Activated T-helper 9 cell treated with anti-CD3 and anti-CD28 coated beads, Interleukin-2, amount 50 U/mL, for 16 hours (primary cell): Measurements from ENCODE around the gene TSSK3.

Experiments
- DNase-seq: peaks from one replicate; pipeline ENCODE4 v3.0.0-alpha.2; 2020; ENCODE audit warnings: low read depth

Gene TSSK3

GRCh38 chr1:32362474-32363313, at the start of gene TSSK3, which contains the start of gene FAM229A:
Gene TSSK3, plus strand, starts transcription at chr1:32362539. Its CDS starts 163 bp downstream, at chr1:32362702.
Gene FAM229A, minus strand, starts transcription at chr1:32362485. Its CDS starts 394 bp downstream, at chr1:32362091.
- DNase-seq, result no peak

DNA sequence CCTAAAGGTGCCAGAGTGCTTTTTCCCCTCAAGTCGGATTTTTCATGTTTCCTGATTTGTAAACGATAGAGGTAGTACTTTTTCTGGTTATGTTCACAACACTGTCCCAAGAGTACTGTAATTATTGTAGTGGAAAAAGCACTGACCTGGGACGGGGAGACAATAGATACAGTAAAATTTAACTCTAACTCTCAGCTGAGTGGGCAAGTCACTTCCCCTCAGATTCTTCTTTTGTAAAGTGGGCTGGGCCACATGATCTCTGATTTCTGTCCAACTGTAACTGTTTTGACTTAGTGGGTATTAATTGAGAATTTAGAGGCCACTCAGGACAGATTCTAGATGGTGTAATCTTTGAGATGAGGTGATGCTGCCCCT, 45.4 kb upstream of the TSSK3 start:
- no peak for DNase-seq

GRCh38 chr1:32318127-32318869, 44.0 kb upstream of the TSSK3 start:
- no peak for DNase-seq

GRCh38 chr1:32321712-32322291, 40.5 kb upstream of the TSSK3 start:
- no peak for DNase-seq

GRCh38 chr1:32327204-32327603, 35.1 kb upstream of the TSSK3 start:
- DNase-seq, result no peak

- no peak for DNase-seq
Observed at GRCh38 chr1:32329931-32330466, 32.3 kb upstream of the TSSK3 start.

GRCh38 chr1:32330558-32331151, 31.7 kb upstream of the TSSK3 start:
- no peak for DNase-seq

GRCh38 chr1:32331549-32331948, 30.8 kb upstream of the TSSK3 start:
- no peak for DNase-seq

DNA sequence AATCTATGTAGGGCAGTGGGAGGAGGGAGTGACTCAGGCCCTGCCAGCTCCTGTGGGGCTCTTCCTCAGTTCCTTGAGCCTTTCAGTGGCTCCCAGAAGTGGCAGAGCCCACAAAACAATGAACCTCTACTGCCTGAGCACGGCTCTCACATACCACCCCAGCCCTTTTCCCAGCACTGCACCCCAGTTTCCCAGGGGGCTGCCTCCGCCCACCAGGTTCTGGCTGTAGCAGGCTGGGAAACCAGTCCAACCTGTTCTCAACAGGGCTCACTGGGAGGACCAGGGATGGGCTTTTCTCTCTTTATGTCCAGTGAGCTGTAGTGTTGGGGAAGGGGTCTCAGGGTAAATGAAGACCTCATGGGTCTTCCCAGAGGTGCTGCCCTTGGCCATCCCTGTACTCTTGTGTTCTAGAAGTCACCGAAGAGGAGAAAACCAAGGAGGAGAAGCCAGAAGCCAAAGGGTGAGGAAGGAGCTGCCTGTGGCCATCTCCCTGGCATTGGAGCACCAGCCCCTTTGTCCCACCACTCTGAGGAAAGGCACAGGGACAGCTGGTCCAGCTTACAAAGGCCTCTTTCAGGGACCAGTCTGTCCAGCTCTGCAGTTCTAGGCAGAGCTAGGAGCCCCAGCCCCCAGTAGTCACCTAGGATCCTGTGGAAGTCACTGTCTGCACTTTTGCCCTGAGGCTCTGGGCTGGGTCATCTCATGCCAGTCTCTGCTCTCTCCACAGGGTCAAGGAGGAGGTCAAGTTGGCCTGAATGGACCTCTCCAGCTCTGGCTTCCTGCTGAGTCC, 29.9 kb upstream of the TSSK3 start:
- DNase-seq, result no peak

DNA sequence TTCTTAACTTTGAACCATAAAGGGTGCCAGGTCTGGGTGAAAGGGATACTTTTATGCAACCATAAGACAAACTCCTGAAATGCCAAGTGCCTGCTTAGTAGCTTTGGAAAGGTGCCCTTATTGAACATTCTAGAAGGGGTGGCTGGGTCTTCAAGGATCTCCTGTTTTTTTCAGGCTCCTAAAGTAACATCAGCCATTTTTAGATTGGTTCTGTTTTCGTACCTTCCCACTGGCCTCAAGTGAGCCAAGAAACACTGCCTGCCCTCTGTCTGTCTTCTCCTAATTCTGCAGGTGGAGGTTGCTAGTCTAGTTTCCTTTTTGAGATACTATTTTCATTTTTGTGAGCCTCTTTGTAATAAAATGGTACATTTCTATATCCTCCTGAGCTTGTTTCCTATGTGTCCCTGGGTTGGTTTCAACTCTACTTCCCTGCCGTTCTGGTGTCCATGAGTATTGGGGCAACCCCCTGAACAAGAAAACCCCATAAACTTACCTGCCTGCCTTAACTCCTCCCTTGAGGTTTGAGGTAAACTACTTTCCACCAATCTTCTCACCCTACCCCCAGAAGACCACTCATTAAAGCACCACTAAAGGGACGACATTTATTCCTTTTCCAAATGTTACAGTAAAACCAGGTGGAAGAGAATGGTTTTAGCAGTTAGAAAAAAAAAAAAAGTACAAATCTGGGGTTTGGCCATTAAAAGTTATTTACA, 28.9 kb upstream of the TSSK3 start:
- DNase-seq, result no peak

- no peak for DNase-seq
Observed at GRCh38 chr1:32334274-32334861, 28.0 kb upstream of the TSSK3 start.

GRCh38 chr1:32334864-32335534, 27.3 kb upstream of the TSSK3 start:
- peak; percentile 58 for DNase-seq

- no peak for DNase-seq
Observed at GRCh38 chr1:32335535-32335789, 26.9 kb upstream of the TSSK3 start.

- DNase-seq, result peak; percentile 79
Observed at GRCh38 chr1:32335790-32336590, 26.3 kb upstream of the TSSK3 start, which contains the start of gene MARCKSL1. Gene MARCKSL1, minus strand, starts transcription at chr1:32336233. Its CDS starts 200 bp downstream, at chr1:32336033.

GRCh38 chr1:32336591-32336932, 25.8 kb upstream of the TSSK3 start:
- no peak for DNase-seq

- peak; percentile 53 for DNase-seq
Observed at GRCh38 chr1:32336963-32337675, 25.2 kb upstream of the TSSK3 start.

DNA sequence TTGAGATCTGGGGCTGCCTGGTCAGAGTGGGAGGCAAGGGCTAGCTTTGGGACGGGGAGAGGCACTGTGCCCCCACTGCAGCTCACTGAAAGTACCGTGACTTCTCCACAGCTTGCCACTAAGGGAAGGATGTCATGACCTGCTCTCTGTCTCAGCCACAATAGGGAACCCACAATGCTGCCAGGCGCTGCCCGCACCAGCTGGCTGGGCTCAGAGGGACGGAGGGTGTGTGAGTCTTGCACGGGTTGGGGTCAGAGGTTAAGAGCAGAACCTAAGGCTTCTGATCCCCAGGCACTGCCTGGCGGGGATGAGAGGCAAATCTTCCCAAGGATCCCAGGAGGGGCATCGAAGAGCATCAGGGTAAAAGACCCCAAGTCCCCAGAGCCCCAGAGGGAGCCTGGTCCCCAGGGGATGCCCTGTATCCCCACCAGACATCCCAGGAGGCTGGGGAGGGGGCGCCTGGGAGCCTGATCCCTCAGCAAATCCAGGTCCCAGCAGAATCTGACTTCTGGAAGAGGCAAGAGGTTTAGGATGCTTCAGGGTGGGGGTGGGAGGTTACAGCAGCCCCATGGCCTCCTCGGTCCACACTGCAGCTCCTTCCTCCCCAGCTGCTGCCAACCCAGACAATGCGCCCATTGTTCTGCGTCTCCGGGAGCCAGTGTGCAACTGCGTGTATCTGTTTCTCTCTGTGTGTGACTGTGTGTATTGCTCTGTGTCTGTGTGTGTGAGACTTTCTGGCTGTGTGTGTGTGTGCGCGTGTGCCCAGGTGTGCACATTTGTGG, 24.3 kb upstream of the TSSK3 start:
- no peak for DNase-seq
